DND-41 (cell line): ENCODE results near the gene KRT83.

ENCODE experiments used
- ATAC-seq: fragments of 200-7000 bp; cut with Tn5 transposase; 3 replicates; pipeline ENCODE4 v1.9.1; 2021; ENCODE audit warnings: low read depth; ENCODE audit not compliant: insufficient read depth
- DNase-seq: peaks from one replicate; pipeline ENCODE4 v3.0.0-alpha.2; 2020
- H2AFZ ChIP-seq: 2 replicates; pipeline ENCODE4 v1.6.0; 2012; ENCODE audit warnings: low read depth, low read length
- H3K27ac ChIP-seq: 2 replicates; pipeline ENCODE4 v1.5.1; 2012; ENCODE audit warnings: low read length, inconsistent platforms
- H3K27me3 ChIP-seq: fragments of 200-600 bp; sonication (generic); 2 replicates; pipeline ENCODE4 v1.6.0; 2012; ENCODE audit warnings: low read length, mild to moderate bottlenecking, inconsistent platforms; ENCODE audit not compliant: insufficient read depth, poor library complexity
- H3K36me3 ChIP-seq: 2 replicates; pipeline ENCODE4 v1.5.1; 2012; ENCODE audit warnings: low read length, inconsistent platforms; ENCODE audit not compliant: insufficient read depth
- H3K4me1 ChIP-seq: 2 replicates; pipeline ENCODE4 v1.5.1; 2012; ENCODE audit warnings: mild to moderate bottlenecking, low read length; ENCODE audit not compliant: insufficient read depth
- H3K4me2 ChIP-seq: 2 replicates; pipeline ENCODE4 v1.6.0; 2012; ENCODE audit warnings: mild to moderate bottlenecking, moderate library complexity, low read length, inconsistent platforms; ENCODE audit not compliant: insufficient read depth
- H3K4me3 ChIP-seq, 2 experiments: fragments of 200-600 bp in 1 of 2; shearing (Covaris generic) in 1 of 2; 2 replicates each; pipeline ENCODE4 v1.5.1; 2012 to 2016; ENCODE audit warnings: inconsistent platforms in 2 of 2, low read length in 2 of 2, mild to moderate bottlenecking in 2 of 2, low read depth in 1 of 2, moderate library complexity in 1 of 2
- H3K79me2 ChIP-seq: 2 replicates; pipeline ENCODE4 v1.6.0; 2012; ENCODE audit warnings: low read length, inconsistent platforms; ENCODE audit not compliant: insufficient read depth
- H3K9ac ChIP-seq: 2 replicates; pipeline ENCODE4 v1.6.0; 2012; ENCODE audit warnings: low read depth, mild to moderate bottlenecking, inconsistent platforms, low read length, moderate library complexity
- H3K9me3 ChIP-seq: 2 replicates; pipeline ENCODE4 v1.5.1; 2012; ENCODE audit warnings: low read length, moderate library complexity, mild to moderate bottlenecking, inconsistent platforms; ENCODE audit not compliant: insufficient read depth, severe bottlenecking
- H4K20me1 ChIP-seq: 2 replicates; pipeline ENCODE4 v1.6.0; 2012; ENCODE audit warnings: low read length; ENCODE audit not compliant: insufficient read depth
- CTCF ChIP-seq: IDR thresholded peaks from 2 replicates; pipeline ENCODE4 v1.5.1; 2012; ENCODE audit warnings: borderline replicate concordance, low read length, moderate library complexity, mild to moderate bottlenecking; ENCODE audit not compliant: poor library complexity, severe bottlenecking; ENCODE audit errors: extremely low read depth
- EZH2 ChIP-seq: IDR thresholded peaks from 3 replicates; pipeline ENCODE4 v1.6.1; 2012; ENCODE audit warnings: borderline replicate concordance, low read depth, mild to moderate bottlenecking, moderate library complexity, low read length, inconsistent platforms; ENCODE audit not compliant: severe bottlenecking

The KRT83 gene

GRCh38 chr12:52271158-52271557 lies 50.0 kb downstream of the KRT83 start:
- DNase-seq, result no peak
- no peak for ATAC-seq
- Histone ChIP-seq H3K27ac (no peak overlapping the region), H3K4me2 (no peak overlapping the region), H2AFZ (no peak overlapping the region), H3K36me3 (no peaks in the 10 kb centered on the region), H4K20me1 (peaks cover 4% of the 10 kb centered on the region; the same call in 1 of the 2 replicates), H3K9ac (no peak overlapping the region), H3K9me3 (no peaks in the 10 kb centered on the region), H3K4me1 (no peaks in the 10 kb centered on the region), H3K27me3 (peaks cover 12% of the 10 kb centered on the region), H3K4me3 (no peak overlapping the region), H3K79me2 (no peaks in the 10 kb centered on the region)
- TF ChIP-seq EZH2 (no peak), CTCF (no peak)

GRCh38 chr12:52270541-52271070 lies 50.6 kb downstream of the KRT83 start:
- Histone ChIP-seq H3K27ac (no peak overlapping the region), H2AFZ (no peak overlapping the region), H3K79me2 (no peaks in the 10 kb centered on the region), H3K4me3 (no peak overlapping the region), H3K9me3 (no peaks in the 10 kb centered on the region), H3K27me3 (peaks cover 10% of the 10 kb centered on the region), H3K36me3 (no peaks in the 10 kb centered on the region), H4K20me1 (peaks cover 4% of the 10 kb centered on the region; the same call in 1 of the 2 replicates), H3K9ac (no peak overlapping the region), H3K4me1 (no peaks in the 10 kb centered on the region), H3K4me2 (no peak overlapping the region)
- ATAC-seq (no peak), DNase-seq (no peak)
- TF ChIP-seq EZH2, result no peak
- no peak for TF ChIP-seq CTCF

GRCh38 chr12:52268212-52268611 lies 53.0 kb downstream of the KRT83 start:
- H3K27ac ChIP-seq, result no peak overlapping the region
- peaks cover 4% of the 10 kb centered on the region; the same call in 1 of the 2 replicates for H4K20me1 ChIP-seq
- no peaks in the 10 kb centered on the region for H3K27me3 ChIP-seq
- H3K9me3 ChIP-seq, result no peaks in the 10 kb centered on the region
- H3K36me3 ChIP-seq, result no peaks in the 10 kb centered on the region
- no peak overlapping the region for H2AFZ ChIP-seq
- H3K4me3 ChIP-seq, result no peak overlapping the region
- no peak overlapping the region for H3K9ac ChIP-seq
- no peak overlapping the region for H3K4me2 ChIP-seq
- ATAC-seq (no peak), DNase-seq (no peak)
- H3K4me1 ChIP-seq, result no peaks in the 10 kb centered on the region
- H3K79me2 ChIP-seq, result no peaks in the 10 kb centered on the region
- TF ChIP-seq EZH2 (no peak), CTCF (no peak)

GRCh38 chr12:52267699-52268098 lies 53.5 kb downstream of the KRT83 start:
- TF ChIP-seq CTCF (no peak), EZH2 (no peak)
- H3K4me1 ChIP-seq, result no peaks in the 10 kb centered on the region

More at GRCh38 chr12:52267699-52268098, 53.5 kb downstream of the KRT83 start:
- ATAC-seq, result no peak
- Histone ChIP-seq H4K20me1 (peaks cover 4% of the 10 kb centered on the region; the same call in 1 of the 2 replicates), H3K4me3 (no peak overlapping the region), H3K36me3 (no peaks in the 10 kb centered on the region), H3K27ac (no peak overlapping the region), H3K27me3 (no peaks in the 10 kb centered on the region), H2AFZ (no peak overlapping the region), H3K9me3 (no peaks in the 10 kb centered on the region), H3K4me2 (no peak overlapping the region), H3K79me2 (no peaks in the 10 kb centered on the region), H3K9ac (no peak overlapping the region)
- no peak for DNase-seq
